H9 (cell line): ENCODE results near the gene BNIP1. TPM values are rescaled to one million over a fixed set of nuclear protein-coding genes. Genes with fewer than 3 reads are reported as not detected.

ENCODE experiments used
- DNase-seq: peaks from one replicate; pipeline ENCODE4 v3.0.0-alpha.2; 2017
- H2AFZ ChIP-seq: one replicate; pipeline ENCODE4 v1.6.1; 2013; ENCODE audit warnings: mild to moderate bottlenecking, low read length, control low read depth, moderate library complexity
- H2AK5ac ChIP-seq: 2 replicates; pipeline ENCODE4 v1.6.1; 2013; ENCODE audit warnings: low read length, control low read depth, mixed read lengths; ENCODE audit not compliant: insufficient read length
- H2BK120ac ChIP-seq: one replicate; pipeline ENCODE4 v1.6.1; 2013; ENCODE audit warnings: low read depth, mild to moderate bottlenecking, low read length, control low read depth, inconsistent platforms; ENCODE audit not compliant: poor library complexity, severe bottlenecking
- H2BK12ac ChIP-seq: 2 replicates; pipeline ENCODE4 v1.6.1; 2013; ENCODE audit warnings: low read length, control low read depth, mixed read lengths, low read depth; ENCODE audit not compliant: insufficient read length
- H2BK15ac ChIP-seq: 2 replicates; pipeline ENCODE4 v1.6.1; 2013; ENCODE audit warnings: low read depth, low read length, control low read depth
- H2BK20ac ChIP-seq: one replicate; pipeline ENCODE4 v1.6.1; 2013; ENCODE audit warnings: low read depth, mild to moderate bottlenecking, low read length, control low read depth, inconsistent platforms; ENCODE audit not compliant: poor library complexity, severe bottlenecking
- H2BK5ac ChIP-seq: 2 replicates; pipeline ENCODE4 v1.6.1; 2013; ENCODE audit warnings: low read length, control low read depth, mixed read lengths; ENCODE audit not compliant: insufficient read length
- H3K14ac ChIP-seq: 2 replicates; pipeline ENCODE4 v1.6.1; 2013; ENCODE audit warnings: low read length, control low read depth; ENCODE audit not compliant: insufficient read depth
- H3K18ac ChIP-seq: 2 replicates; pipeline ENCODE4 v1.6.1; 2013; ENCODE audit warnings: low read depth, mild to moderate bottlenecking, mixed read lengths, low read length, control low read depth; ENCODE audit not compliant: insufficient read length
- H3K23ac ChIP-seq: 2 replicates; pipeline ENCODE4 v1.6.1; 2013; ENCODE audit warnings: low read length, control low read depth, mixed read lengths, low read depth; ENCODE audit not compliant: insufficient read length
- H3K23me2 ChIP-seq: 2 replicates; pipeline ENCODE4 v1.6.1; 2013; ENCODE audit warnings: low read depth, mild to moderate bottlenecking, mixed read lengths, low read length, control low read depth; ENCODE audit not compliant: insufficient read length, poor library complexity, severe bottlenecking
- H3K27ac ChIP-seq: 2 replicates; pipeline ENCODE4 v1.5.1; 2013; ENCODE audit warnings: low read length, control low read depth, mixed read lengths, low read depth; ENCODE audit not compliant: insufficient read length
- H3K27me3 ChIP-seq: 2 replicates; pipeline ENCODE4 v1.6.1; 2013; ENCODE audit warnings: low read length, control low read depth, inconsistent platforms; ENCODE audit not compliant: insufficient read depth
- H3K4ac ChIP-seq: 2 replicates; pipeline ENCODE4 v1.6.1; 2013; ENCODE audit warnings: low read depth, mild to moderate bottlenecking, control low read depth, inconsistent platforms, low read length, moderate library complexity
- H3K4me1 ChIP-seq: 2 replicates; pipeline ENCODE4 v1.6.1; 2013; ENCODE audit warnings: low read length, control low read depth, inconsistent platforms; ENCODE audit not compliant: insufficient read depth
- H3K4me2 ChIP-seq: 2 replicates; pipeline ENCODE4 v1.6.1; 2013; ENCODE audit warnings: low read length, control low read depth, mixed read lengths; ENCODE audit not compliant: insufficient read length, insufficient read depth
- H3K56ac ChIP-seq: 2 replicates; pipeline ENCODE4 v1.6.1; 2013; ENCODE audit warnings: low read depth, mild to moderate bottlenecking, mixed read lengths, low read length, control low read depth; ENCODE audit not compliant: insufficient read length
- H3K79me1 ChIP-seq: 2 replicates; pipeline ENCODE4 v1.6.1; 2013; ENCODE audit warnings: low read depth, mild to moderate bottlenecking, moderate library complexity, low read length, control low read depth, inconsistent platforms; ENCODE audit not compliant: insufficient read depth, poor library complexity, severe bottlenecking
- H3K79me2 ChIP-seq: 2 replicates; pipeline ENCODE4 v1.6.1; 2013; ENCODE audit warnings: low read length, control low read depth, inconsistent platforms; ENCODE audit not compliant: insufficient read depth
- H3K9ac ChIP-seq: 2 replicates; pipeline ENCODE4 v1.6.1; 2013; ENCODE audit warnings: low read length, control low read depth, mixed read lengths; ENCODE audit not compliant: insufficient read length; ENCODE audit errors: extremely low read depth
- H3K9me3 ChIP-seq: one replicate; pipeline ENCODE4 v1.6.1; 2013; ENCODE audit warnings: low read depth, low read length, inconsistent platforms; ENCODE audit not compliant: control insufficient read depth
- H3T11ph ChIP-seq: one replicate; pipeline ENCODE4 v1.6.1; 2013; ENCODE audit warnings: mild to moderate bottlenecking, low read length, control low read depth, inconsistent platforms
- H4K20me1 ChIP-seq: one replicate; pipeline ENCODE4 v1.6.1; 2013; ENCODE audit not compliant: control insufficient read depth, insufficient read length, insufficient read depth
- H4K5ac ChIP-seq: 2 replicates; pipeline ENCODE4 v1.6.1; 2013; ENCODE audit warnings: low read depth, mild to moderate bottlenecking, mixed read lengths, low read length, control low read depth; ENCODE audit not compliant: insufficient read length
- H4K8ac ChIP-seq: replicated peaks from 2 replicates; pipeline ENCODE4 v1.6.1; 2013; ENCODE audit warnings: low read length, control low read depth, mixed read lengths, low read depth; ENCODE audit not compliant: insufficient read length
- H4K91ac ChIP-seq: 2 replicates; pipeline ENCODE4 v1.6.1; 2013; ENCODE audit warnings: low read depth, mild to moderate bottlenecking, moderate library complexity, mixed read lengths, low read length, control low read depth; ENCODE audit not compliant: insufficient read length
- H3K27ac Mint-ChIP-seq, 3 experiments: 2 replicates in 2 of 3; 3 replicates in 1 of 3; pipeline ENCODE4 v1.8.0; 2020 to 2021; ENCODE audit warnings: mixed read lengths in 3 of 3, mild to moderate bottlenecking in 1 of 3, moderate library complexity in 1 of 3
- H3K27me3 Mint-ChIP-seq: 2 replicates; pipeline ENCODE4 v1.8.0; 2021; ENCODE audit warnings: low read depth, mild to moderate bottlenecking, moderate library complexity, mixed read lengths
- H3K36me3 Mint-ChIP-seq, 3 experiments: 2 replicates in 2 of 3; 3 replicates in 1 of 3; pipeline ENCODE4 v1.8.0; 2020 to 2021; ENCODE audit warnings: low read depth in 3 of 3, mixed read lengths in 3 of 3; ENCODE audit not compliant: insufficient read depth in 1 of 3
- H3K4me1 Mint-ChIP-seq, 2 experiments: 2 replicates each; pipeline ENCODE4 v1.8.0; 2020; ENCODE audit warnings: mixed read lengths in 2 of 2
- H3K4me3 Mint-ChIP-seq, 2 experiments: 2 replicates in 1 of 2; 3 replicates in 1 of 2; pipeline ENCODE4 v1.8.0; 2020 to 2021; ENCODE audit warnings: mild to moderate bottlenecking in 2 of 2, mixed read lengths in 2 of 2, moderate library complexity in 1 of 2
- H3K9me3 Mint-ChIP-seq, 2 experiments: 2 replicates in 1 of 2; 3 replicates in 1 of 2; pipeline ENCODE4 v1.8.0; 2020; ENCODE audit warnings: mild to moderate bottlenecking in 2 of 2, mixed read lengths in 2 of 2, moderate library complexity in 1 of 2
- CTCF ChIP-seq: fragments of 200-600 bp; sonication (generic); conservative IDR thresholded peaks from 3 replicates; pipeline ENCODE4 v1.8.0; 2021; ENCODE audit warnings: antibody characterized with exemption, mild to moderate bottlenecking
- WGBS: extraction: QIAGEN DNeasy Blood & Tissue Kit; methylation state at CpG from one replicate; pipeline ENCODE4 v1.1.7; 2013; ENCODE audit warnings: missing lambda C conversion rate, low lambda C conversion rate, mixed read lengths; ENCODE audit not compliant: insufficient read length; ENCODE audit errors: extremely low coverage; 5-methylcytosine and 5-hydroxymethylcytosine counted together
- total RNA-seq: library from RNA; stranded (reverse); gene quantifications from 2 replicates; pipeline ENCODE4 v1.2.1, GENCODE V29; 2021

The BNIP1 gene
- total RNA-seq, 1 experiment from 2014 or later: 8.8 TPM

- Histone ChIP-seq H3K4me1 (no peaks in the 10 kb centered on the region), H4K8ac (no peak overlapping the region), H2BK5ac (no peak overlapping the region), H3K4ac (no peak overlapping the region), H4K91ac (no peak overlapping the region), H4K5ac (no peak overlapping the region), H3K9ac (no peak overlapping the region), H3K79me2 (no peaks in the 10 kb centered on the region), H3K27ac (no peak overlapping the region), H2BK120ac (no peak overlapping the region), H3K27me3 (no peaks in the 10 kb centered on the region), H3K14ac (no peak overlapping the region), H4K20me1 (no peaks in the 10 kb centered on the region), H3K4me2 (no peak overlapping the region), H2BK12ac (no peak overlapping the region), H2AFZ (no peak overlapping the region), H2AK5ac (no peak overlapping the region), H3T11ph (no peak overlapping the region), H2BK15ac (no peak overlapping the region), H3K9me3 (no peaks in the 10 kb centered on the region), H2BK20ac (no peak overlapping the region), H3K56ac (no peak overlapping the region), H3K79me1 (no peaks in the 10 kb centered on the region), H3K23ac (no peak overlapping the region), H3K18ac (no peak overlapping the region), H3K23me2 (no peaks in the 10 kb centered on the region)
- DNase-seq: no peak
- TF ChIP-seq CTCF: peak; percentile 20; the same call in 1 of the 3 replicates
- H3K4me1 Mint-ChIP-seq: no peaks in the 10 kb centered on the region
- H3K27me3 Mint-ChIP-seq: peaks cover 2% of the 10 kb centered on the region; the same call in 1 of the 2 replicates
- H3K4me3 Mint-ChIP-seq: no peak overlapping the region
- no peak overlapping the region; a peak in 2 of 7 replicates for H3K27ac Mint-ChIP-seq
- H3K9me3 Mint-ChIP-seq: no peaks in the 10 kb centered on the region
- no CpG with 5 or more reads among the region's 7 CpGs for WGBS
- H3K36me3 Mint-ChIP-seq: peaks cover 0 to 22% (median 0%) of the 10 kb centered on the region in 3 experiments; a peak in 3 of 7 replicates
Observed at GRCh38 chr5:173163219-173163618, 18.9 kb downstream of the BNIP1 start.
